ENCODE measurements around the gene SETD4. TPM values are rescaled to one million over a fixed set of nuclear protein-coding genes. Genes with fewer than 3 reads are reported as not detected.

SETD4 gene
- total RNA-seq, 1 donor, result 15.1 TPM

GRCh38 chr21:36063375-36064084 lies 3.2 kb upstream of the SETD4 start:
- TF ChIP-seq, protein P1, sequence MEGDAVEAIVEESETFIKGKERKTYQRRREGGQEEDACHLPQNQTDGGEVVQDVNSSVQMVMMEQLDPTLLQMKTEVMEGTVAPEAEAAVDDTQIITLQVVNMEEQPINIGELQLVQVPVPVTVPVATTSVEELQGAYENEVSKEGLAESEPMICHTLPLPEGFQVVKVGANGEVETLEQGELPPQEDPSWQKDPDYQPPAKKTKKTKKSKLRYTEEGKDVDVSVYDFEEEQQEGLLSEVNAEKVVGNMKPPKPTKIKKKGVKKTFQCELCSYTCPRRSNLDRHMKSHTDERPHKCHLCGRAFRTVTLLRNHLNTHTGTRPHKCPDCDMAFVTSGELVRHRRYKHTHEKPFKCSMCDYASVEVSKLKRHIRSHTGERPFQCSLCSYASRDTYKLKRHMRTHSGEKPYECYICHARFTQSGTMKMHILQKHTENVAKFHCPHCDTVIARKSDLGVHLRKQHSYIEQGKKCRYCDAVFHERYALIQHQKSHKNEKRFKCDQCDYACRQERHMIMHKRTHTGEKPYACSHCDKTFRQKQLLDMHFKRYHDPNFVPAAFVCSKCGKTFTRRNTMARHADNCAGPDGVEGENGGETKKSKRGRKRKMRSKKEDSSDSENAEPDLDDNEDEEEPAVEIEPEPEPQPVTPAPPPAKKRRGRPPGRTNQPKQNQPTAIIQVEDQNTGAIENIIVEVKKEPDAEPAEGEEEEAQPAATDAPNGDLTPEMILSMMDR (IDR thresholded peaks at IDR 0.05; ENCODE audit: insufficient read depth, low read depth, low read length), result no peak
- H3K4me3 ChIP-seq (ENCODE audit: low read depth, low read length), result no peak overlapping the region
- no peak for DNase-seq (ENCODE audit: low read depth)

DNA sequence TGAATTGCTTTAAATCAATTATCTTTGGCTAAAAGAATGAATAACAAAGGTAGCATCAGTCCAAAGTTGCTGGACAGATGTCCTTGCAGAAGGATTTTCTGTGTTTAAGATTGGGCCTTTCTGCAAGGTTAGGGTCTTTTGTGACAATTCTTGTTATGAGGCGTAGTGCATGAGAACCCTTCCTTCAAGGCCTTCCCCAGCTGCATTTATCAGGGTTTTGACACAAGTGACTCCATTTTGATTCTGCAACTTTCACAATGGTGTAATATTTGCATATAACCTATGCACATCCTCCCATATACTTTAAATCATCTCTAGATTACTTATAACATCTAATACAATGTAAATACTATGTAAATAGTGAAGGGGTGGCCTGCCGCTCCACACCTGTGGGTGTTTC lies 1.1 kb upstream of the SETD4 start:
- no peak for DNase-seq (ENCODE audit: low read depth)
- TF ChIP-seq, protein P1 (IDR thresholded peaks at IDR 0.05; ENCODE audit: insufficient read depth, low read depth, low read length), result no peak
- no peak overlapping the region for H3K4me3 ChIP-seq (ENCODE audit: low read depth, low read length)

DNA sequence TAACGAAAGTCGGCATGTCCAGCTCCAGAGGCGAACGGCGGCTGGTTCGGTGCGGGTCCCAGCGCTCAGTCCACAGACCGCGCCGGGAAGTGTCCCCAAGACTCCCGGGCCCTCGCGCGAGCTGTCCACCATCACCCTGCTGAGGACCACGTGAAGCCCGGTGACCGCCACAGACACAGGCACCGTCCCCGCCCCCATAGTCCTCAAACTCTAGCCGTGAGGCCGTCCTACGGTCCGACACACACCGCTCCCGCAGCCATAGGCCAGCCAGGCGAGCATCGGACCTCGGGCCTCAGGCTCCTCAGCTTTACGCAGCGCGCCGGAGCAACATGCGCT lies 535 bp downstream of the SETD4 start:
- no peak for DNase-seq (ENCODE audit: low read depth)
- H3K4me3 ChIP-seq (ENCODE audit: low read depth, low read length), result peak overlapping the region; percentile 71
- TF ChIP-seq, protein P1 (IDR thresholded peaks at IDR 0.05; ENCODE audit: insufficient read depth, low read depth, low read length), result no peak

- no peak for DNase-seq (ENCODE audit: low read depth)
- no peak overlapping the region for H3K4me3 ChIP-seq (ENCODE audit: low read depth, low read length)
- TF ChIP-seq, protein P1 (IDR thresholded peaks at IDR 0.05; ENCODE audit: insufficient read depth, low read depth, low read length), result no peak
These were observed 4.8 kb downstream of the SETD4 start for GRCh38 chr21:36055551-36055950.

DNA sequence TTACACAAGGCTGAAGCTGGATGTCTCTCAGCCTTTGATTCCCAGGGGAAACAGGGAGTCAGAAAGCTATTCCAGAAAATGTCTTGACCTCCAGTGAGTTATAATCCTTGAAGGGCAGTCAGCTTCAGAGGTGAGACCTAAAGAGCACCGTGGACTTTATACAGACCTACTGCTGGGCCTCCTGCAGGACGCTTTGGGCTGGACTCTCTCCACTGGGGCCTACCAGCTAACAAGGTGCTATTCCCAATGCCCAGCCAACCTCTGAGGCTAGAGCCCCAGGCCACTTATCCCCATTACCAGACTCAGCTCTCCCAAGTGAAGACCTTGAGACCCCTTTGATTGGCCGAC lies 6.6 kb downstream of the SETD4 start:
- H3K4me3 ChIP-seq (ENCODE audit: low read depth, low read length), result no peak overlapping the region
- TF ChIP-seq, protein P1 (IDR thresholded peaks at IDR 0.05; ENCODE audit: insufficient read depth, low read depth, low read length), result no peak
- DNase-seq (ENCODE audit: low read depth), result no peak

DNA sequence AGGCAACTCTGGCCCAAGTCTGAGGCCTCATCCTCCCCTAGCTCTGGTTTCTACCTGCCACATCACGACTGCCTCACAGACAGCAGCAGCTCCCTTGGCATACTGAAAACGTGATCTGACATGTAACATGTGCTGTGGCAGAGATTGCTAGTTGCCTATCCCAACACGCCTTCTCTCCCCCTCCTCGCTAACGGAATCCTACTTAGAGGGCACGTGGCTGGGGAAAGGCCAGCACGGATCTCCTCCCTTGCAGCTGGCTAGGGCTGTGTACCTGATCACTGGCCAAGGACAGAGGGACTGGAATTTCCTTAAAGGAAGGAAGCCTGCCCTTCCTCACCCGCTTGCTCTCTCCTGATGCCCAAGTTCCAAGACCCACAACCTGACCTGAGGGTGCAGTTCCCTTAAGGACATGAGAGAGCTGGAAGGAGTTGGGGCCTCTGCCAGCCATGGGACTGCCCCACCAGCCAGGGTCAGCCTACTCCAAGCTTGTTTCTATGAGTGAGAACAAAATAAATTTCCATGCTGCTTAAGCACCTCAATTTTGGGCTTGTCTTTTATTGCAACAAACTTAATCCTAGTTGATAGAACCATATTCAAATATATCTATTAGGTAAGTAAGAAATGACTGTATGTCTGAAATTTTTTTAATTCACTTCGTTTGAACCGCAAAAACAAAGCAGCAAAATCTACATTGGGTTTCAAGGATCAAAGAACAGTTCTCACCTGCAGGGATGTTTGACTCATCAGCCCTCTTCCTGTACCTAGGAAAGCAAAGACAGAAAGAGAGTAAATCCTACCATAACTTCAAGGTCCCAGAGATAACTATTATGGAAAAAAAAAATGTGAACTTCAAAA lies 7.2 kb downstream of the SETD4 start:
- no peak overlapping the region for H3K4me3 ChIP-seq (ENCODE audit: low read depth, low read length)
- TF ChIP-seq, protein P1 (IDR thresholded peaks at IDR 0.05; ENCODE audit: insufficient read depth, low read depth, low read length), result no peak
- no peak for DNase-seq (ENCODE audit: low read depth)

All from fibroblast of villous mesenchyme (primary cell).